Mesenchymal stem cell (in vitro differentiated cells and primary cell): ENCODE results near the gene CECR2. TPM values are rescaled to one million over a fixed set of nuclear protein-coding genes. Genes with fewer than 3 reads are reported as not detected.

Source experiments
- DNase-seq: peaks from one replicate; pipeline ENCODE4 v3.0.0-alpha.2; 2013
- H2AFZ ChIP-seq: one replicate; pipeline ENCODE4 v1.6.1; 2013; ENCODE audit warnings: low read depth, mild to moderate bottlenecking, control low read depth, inconsistent platforms, low read length, moderate library complexity
- H2AK5ac ChIP-seq: 2 replicates; pipeline ENCODE4 v1.6.1; 2013; ENCODE audit warnings: low read length, moderate library complexity, mild to moderate bottlenecking, inconsistent platforms; ENCODE audit not compliant: severe bottlenecking
- H2BK120ac ChIP-seq: one replicate; pipeline ENCODE4 v1.6.1; 2013; ENCODE audit warnings: low read depth, mild to moderate bottlenecking, inconsistent platforms, low read length, moderate library complexity
- H2BK12ac ChIP-seq, 2 experiments: one replicate each; pipeline ENCODE4 v1.6.1; 2013; ENCODE audit warnings: inconsistent platforms in 2 of 2, low read length in 2 of 2, mild to moderate bottlenecking in 2 of 2, moderate library complexity in 2 of 2, control low read depth in 1 of 2
- H2BK15ac ChIP-seq: one replicate; pipeline ENCODE4 v1.6.1; 2013; ENCODE audit warnings: mild to moderate bottlenecking, low read depth, inconsistent platforms; ENCODE audit not compliant: poor library complexity, severe bottlenecking
- H2BK5ac ChIP-seq: 2 replicates; pipeline ENCODE4 v1.6.1; 2013; ENCODE audit warnings: low read depth, mild to moderate bottlenecking, low read length, control low read depth, inconsistent platforms; ENCODE audit not compliant: poor library complexity, severe bottlenecking
- H3K14ac ChIP-seq, 2 experiments: one replicate each; pipeline ENCODE4 v1.6.1; 2013; ENCODE audit warnings: inconsistent platforms in 2 of 2, low read length in 2 of 2, control low read depth in 1 of 2, mild to moderate bottlenecking in 1 of 2, moderate library complexity in 1 of 2
- H3K18ac ChIP-seq, 2 experiments: one replicate each; pipeline ENCODE4 v1.6.1; 2013; ENCODE audit warnings: inconsistent platforms in 2 of 2, low read length in 2 of 2, control low read depth in 1 of 2, low read depth in 1 of 2, mild to moderate bottlenecking in 1 of 2
- H3K23ac ChIP-seq, 2 experiments: one replicate each; pipeline ENCODE4 v1.6.1; 2013; ENCODE audit warnings: inconsistent platforms in 2 of 2, low read length in 2 of 2, mild to moderate bottlenecking in 2 of 2, moderate library complexity in 2 of 2, control low read depth in 1 of 2
- H3K27ac ChIP-seq: 2 replicates; pipeline ENCODE4 v1.5.1; 2013; ENCODE audit warnings: mild to moderate bottlenecking, moderate library complexity, low read length, control low read depth, inconsistent platforms; ENCODE audit not compliant: poor library complexity, severe bottlenecking
- H3K27me3 ChIP-seq, 2 experiments: 2 replicates each; pipeline versions ENCODE4 v1.6.1 to v1.7.0; 2013; ENCODE audit warnings: low read length in 2 of 2, mild to moderate bottlenecking in 2 of 2, moderate library complexity in 2 of 2, control low read depth in 1 of 2, inconsistent platforms in 1 of 2; ENCODE audit not compliant: control insufficient read depth in 1 of 2, insufficient read depth in 1 of 2
- H3K36me3 ChIP-seq, 2 experiments: 2 replicates each; pipeline versions ENCODE4 v1.6.1 to v1.7.0; 2013; ENCODE audit warnings: low read length in 2 of 2, control low read depth in 1 of 2, inconsistent platforms in 1 of 2, low read depth in 1 of 2, mild to moderate bottlenecking in 1 of 2; ENCODE audit not compliant: insufficient read depth in 2 of 2, control insufficient read depth in 1 of 2
- H3K4ac ChIP-seq, 2 experiments: one replicate each; pipeline ENCODE4 v1.6.1; 2013; ENCODE audit warnings: inconsistent platforms in 2 of 2, low read length in 2 of 2, mild to moderate bottlenecking in 2 of 2, moderate library complexity in 2 of 2, control low read depth in 1 of 2, low read depth in 1 of 2
- H3K4me1 ChIP-seq: 2 replicates; pipeline ENCODE4 v1.6.1; 2013; ENCODE audit warnings: low read depth, low read length, control low read depth; ENCODE audit not compliant: control insufficient read depth, insufficient read depth
- H3K4me2 ChIP-seq: 2 replicates; pipeline ENCODE4 v1.6.1; 2013; ENCODE audit warnings: low read length, mild to moderate bottlenecking, inconsistent platforms; ENCODE audit not compliant: poor library complexity, severe bottlenecking
- H3K4me3 ChIP-seq, 2 experiments: 2 replicates each; pipeline versions ENCODE4 v1.5.1 to v1.7.0; 2013; ENCODE audit warnings: low read length in 2 of 2, mild to moderate bottlenecking in 2 of 2, control low read depth in 1 of 2, low read depth in 1 of 2; ENCODE audit not compliant: insufficient read depth in 1 of 2
- H3K79me1 ChIP-seq: replicated peaks from 2 replicates; pipeline ENCODE4 v1.6.1; 2013; ENCODE audit warnings: mild to moderate bottlenecking, control low read depth, low read length, inconsistent platforms; ENCODE audit not compliant: poor library complexity, severe bottlenecking
- H3K9ac ChIP-seq: 2 replicates; pipeline ENCODE4 v1.7.0; 2013; ENCODE audit warnings: mild to moderate bottlenecking, low read length, moderate library complexity
- H3K9me3 ChIP-seq: 2 replicates; pipeline ENCODE4 v1.7.0; 2013; ENCODE audit warnings: mild to moderate bottlenecking, low read length; ENCODE audit not compliant: control insufficient read depth
- H4K8ac ChIP-seq: one replicate; pipeline ENCODE4 v1.6.1; 2013; ENCODE audit warnings: inconsistent platforms, mild to moderate bottlenecking, low read length, moderate library complexity
- H4K91ac ChIP-seq: one replicate; pipeline ENCODE4 v1.6.1; 2013; ENCODE audit warnings: mild to moderate bottlenecking, low read length, inconsistent platforms
- WGBS: methylation state at CpG from one replicate; pipeline ENCODE4 v1.1.7; 2013; ENCODE audit warnings: mixed read lengths; 5-methylcytosine and 5-hydroxymethylcytosine counted together
- small RNA-seq: library from polyadenylated mRNA; stranded (forward); fragments of <200 nt; extraction: miRNeasy Mini kit (QIAGEN cat#:217004); gene quantifications from one replicate; pipeline ENCODE3, GENCODE V24; 2013; ENCODE audit warnings: low read depth

The CECR2 gene

DNA sequence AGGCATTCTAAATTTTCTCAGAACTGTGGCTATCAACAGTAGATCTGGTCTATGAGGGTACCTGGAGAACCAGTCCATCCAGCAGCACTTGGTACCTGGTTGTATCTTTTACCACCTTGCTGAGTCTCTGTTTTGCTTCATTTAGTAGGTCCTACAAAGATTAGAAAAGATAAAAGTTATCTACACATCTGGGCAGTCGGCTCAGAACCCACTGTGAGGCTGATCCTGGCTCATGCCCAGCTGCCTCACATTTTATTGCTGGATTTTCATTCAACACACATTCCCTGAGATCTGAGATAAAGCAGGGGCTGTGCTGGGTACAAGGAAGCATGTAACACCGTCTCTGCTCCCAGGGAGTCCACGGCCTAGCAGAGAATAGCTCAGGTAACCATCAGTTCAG is 231.8 kb downstream of the CECR2 start:
- Histone ChIP-seq H2BK15ac (no peak overlapping the region), H3K23ac (no peak overlapping the region), H2BK5ac (no peak overlapping the region), H3K4ac (no peak overlapping the region), H3K14ac (no peak overlapping the region), H3K9ac (peak overlapping the region; percentile 38), H2BK120ac (no peak overlapping the region), H2BK12ac (no peak overlapping the region), H4K91ac (no peak overlapping the region), H3K36me3 (peaks cover 39 to 68% of the 10 kb centered on the region in 2 experiments), H3K4me3 (no peak overlapping the region), H3K27me3 (no peaks in the 10 kb centered on the region), H3K27ac (no peak overlapping the region), H2AK5ac (no peak overlapping the region), H4K8ac (no peak overlapping the region), H3K4me2 (no peak overlapping the region), H3K4me1 (no peaks in the 10 kb centered on the region), H3K18ac (no peak overlapping the region), H3K79me1 (peaks cover 35% of the 10 kb centered on the region), H3K9me3 (no peaks in the 10 kb centered on the region), H2AFZ (no peak overlapping the region)
- DNase-seq, result no peak
- WGBS, result 92% methylated on average over 3 of the region's 3 CpGs

DNA sequence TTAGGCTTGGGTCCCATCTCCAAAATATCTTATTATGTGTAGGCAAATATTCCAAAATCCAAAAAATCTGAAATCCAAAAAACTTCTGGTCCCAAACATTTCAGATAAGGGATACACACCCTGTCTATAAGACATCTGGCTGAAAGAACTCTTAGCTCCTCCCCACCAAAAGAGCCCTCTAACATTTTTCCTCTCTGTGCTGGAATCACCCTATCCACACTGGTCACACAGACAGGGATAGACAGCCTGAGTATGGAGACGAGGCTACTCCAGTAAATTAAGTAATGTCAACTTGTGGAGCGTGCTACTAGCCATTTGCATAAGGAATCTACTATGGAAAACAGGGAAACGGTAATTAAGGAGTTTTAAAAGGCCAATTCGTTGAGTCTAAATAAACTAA is 234.4 kb downstream of the CECR2 start:
- Histone ChIP-seq H3K9me3 (no peaks in the 10 kb centered on the region), H2AFZ (no peak overlapping the region), H3K79me1 (peaks cover 37% of the 10 kb centered on the region), H2BK12ac (no peak overlapping the region), H3K4me3 (no peak overlapping the region), H3K14ac (no peak overlapping the region), H3K9ac (no peak overlapping the region), H3K36me3 (peaks cover 20 to 69% of the 10 kb centered on the region in 2 experiments), H3K4ac (no peak overlapping the region), H3K23ac (no peak overlapping the region), H3K4me1 (no peaks in the 10 kb centered on the region), H3K27ac (no peak overlapping the region), H2BK15ac (no peak overlapping the region), H4K91ac (no peak overlapping the region), H3K4me2 (no peak overlapping the region), H3K18ac (no peak overlapping the region), H2BK5ac (no peak overlapping the region), H2BK120ac (no peak overlapping the region), H3K27me3 (no peaks in the 10 kb centered on the region), H4K8ac (no peak overlapping the region), H2AK5ac (no peak overlapping the region)
- 96% methylated on average over 4 of the region's 4 CpGs for WGBS
- no peak for DNase-seq

DNA sequence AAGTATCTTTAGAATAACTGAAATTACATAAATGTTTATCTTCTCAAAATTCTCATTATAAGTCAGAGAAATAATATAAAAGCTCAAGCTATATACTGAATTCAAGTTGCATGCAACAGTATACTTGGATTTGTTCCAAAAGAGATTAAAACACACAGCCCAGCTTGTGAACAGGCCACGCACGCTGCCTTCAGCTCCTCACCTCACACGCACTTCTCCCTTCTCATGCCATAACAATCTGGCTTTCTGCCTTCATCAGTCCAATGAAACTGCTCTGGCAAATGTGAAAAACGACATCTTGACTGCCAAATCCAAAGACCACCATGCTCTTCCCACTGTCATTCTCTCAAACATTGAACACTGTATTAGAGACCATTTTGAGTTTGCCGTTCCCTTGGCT is 237.2 kb downstream of the CECR2 start:
- no peak overlapping the region for H3K9ac ChIP-seq
- H3K4me2 ChIP-seq, result no peak overlapping the region
- H3K79me1 ChIP-seq, result peaks cover 26% of the 10 kb centered on the region
- H3K4me3 ChIP-seq, result no peak overlapping the region
- no peak overlapping the region for H3K14ac ChIP-seq
- H3K27ac ChIP-seq, result no peak overlapping the region
- no peak overlapping the region for H3K18ac ChIP-seq
- H2BK12ac ChIP-seq, result no peak overlapping the region
- no peak overlapping the region for H3K23ac ChIP-seq
- H2BK120ac ChIP-seq, result no peak overlapping the region
- no peaks in the 10 kb centered on the region for H3K4me1 ChIP-seq
- H4K91ac ChIP-seq, result no peak overlapping the region
- no peaks in the 10 kb centered on the region for H3K9me3 ChIP-seq
- no peak overlapping the region for H2AFZ ChIP-seq
- H2BK15ac ChIP-seq, result no peak overlapping the region
- H3K36me3 ChIP-seq, result peaks cover 20 to 66% of the 10 kb centered on the region in 2 experiments
- 95% methylated on average over 5 of the region's 5 CpGs for WGBS
- no peak for DNase-seq
- no peak overlapping the region for H3K4ac ChIP-seq
- no peak overlapping the region for H2AK5ac ChIP-seq
- H2BK5ac ChIP-seq, result no peak overlapping the region
- H3K27me3 ChIP-seq, result no peaks in the 10 kb centered on the region
- H4K8ac ChIP-seq, result no peak overlapping the region

Small RNAs within 50 kb of the gene (small RNA-seq; reads per million reads assigned to genes)
- gene CECR9, result not detected
- gene RN7SL843P, result not detected
